ENCODE data around the gene CLDND2. TPM values are rescaled to one million over a fixed set of nuclear protein-coding genes. Genes with fewer than 3 reads are reported as not detected.
A peak's percentile ranks its signal among the peaks of the same experiment; 100 is the strongest.

CLDND2 gene
- total and polyA plus RNA-seq, 2 of the 8 experiments (the other 6 are each of a cell fraction or from before 2014, with no cell fraction given) = 0.21 to 0.56 TPM

DNA sequence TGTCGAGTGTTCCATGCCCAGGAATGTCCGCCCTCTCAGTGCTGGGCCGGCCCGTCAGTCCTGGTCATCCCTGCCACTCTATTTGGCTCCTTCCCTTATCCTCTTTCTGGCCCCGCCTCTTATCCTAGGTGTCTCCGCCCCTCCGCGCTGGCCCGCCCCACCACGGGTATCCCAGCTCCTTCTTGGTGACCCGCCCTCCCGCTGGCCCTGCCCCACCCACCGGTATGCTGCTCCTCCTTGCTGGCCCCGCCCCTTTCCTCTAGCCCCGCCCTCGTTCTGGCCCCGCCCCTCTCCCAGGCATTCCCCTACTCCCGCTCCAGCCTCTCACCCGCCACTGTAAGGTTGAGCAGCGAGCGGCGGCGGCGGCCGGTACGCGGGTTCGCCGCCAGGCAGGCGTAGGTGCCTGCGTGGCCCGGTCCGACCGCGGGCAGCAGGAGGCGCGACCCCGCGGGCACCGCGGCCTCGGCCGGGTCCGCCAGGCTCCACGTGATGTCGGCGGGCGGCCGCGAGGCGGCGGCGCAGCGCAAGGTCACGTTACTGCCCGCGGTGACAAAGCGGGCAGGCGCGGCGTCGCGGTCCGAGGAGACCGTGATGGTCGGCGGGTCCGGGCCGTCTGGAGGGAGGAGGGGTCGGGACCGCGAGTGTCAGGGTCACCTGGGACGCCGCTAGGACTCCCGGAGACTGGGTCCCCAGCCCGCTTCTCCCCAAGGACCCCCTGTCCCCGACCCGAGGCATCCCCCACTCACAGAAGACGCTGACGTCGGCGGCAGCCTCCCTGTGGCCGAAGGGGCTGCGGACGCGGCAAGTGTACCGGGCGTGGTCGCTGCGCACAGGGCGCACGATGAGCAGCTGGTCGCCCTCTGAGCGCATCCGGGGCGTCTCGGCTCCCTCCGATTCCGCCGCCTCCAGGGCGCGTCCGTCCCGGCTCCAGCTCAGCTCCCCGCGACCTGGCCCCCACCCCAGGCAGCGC is 28.8 kb downstream of the CLDND2 start (continued):
- no peak for TF ChIP-seq YY1 (IDR thresholded peaks at IDR 0.05; ENCODE audit: low read depth, low read length)
- no peak for TF ChIP-seq CBX5 (IDR thresholded peaks at IDR 0.05; ENCODE audit: low read depth, low read length)
- TF ChIP-seq, protein P1, sequence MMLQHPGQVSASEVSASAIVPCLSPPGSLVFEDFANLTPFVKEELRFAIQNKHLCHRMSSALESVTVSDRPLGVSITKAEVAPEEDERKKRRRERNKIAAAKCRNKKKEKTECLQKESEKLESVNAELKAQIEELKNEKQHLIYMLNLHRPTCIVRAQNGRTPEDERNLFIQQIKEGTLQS (IDR thresholded peaks at IDR 0.05; ENCODE audit: insufficient read depth, low read depth, low read length) = peak; percentile 46; the same call in 1 of the 2 replicates
- no peak for TF ChIP-seq SRF (IDR thresholded peaks at IDR 0.05; ENCODE audit: low read depth, low read length)
- TF ChIP-seq JUN (IDR thresholded peaks at IDR 0.05; ENCODE audit: low read depth, low read length) = no peak
- TF ChIP-seq HDAC2 (IDR thresholded peaks at IDR 0.05; ENCODE audit: borderline replicate concordance in 1 of 2, low read depth in 2 of 2, low read length in 2 of 2) = no peak
- TF ChIP-seq RFX5 (IDR thresholded peaks at IDR 0.05; ENCODE audit: borderline replicate concordance, low read depth, low read length) = no peak
- TF ChIP-seq NRF1 (IDR thresholded peaks at IDR 0.05; ENCODE audit: low read depth, low read length) = no peak
- peak in 1 of 2 experiments; percentile 45; a peak in 2 of 4 replicates for TF ChIP-seq RAD21 (IDR thresholded peaks at IDR 0.05 in 1 of 2, conservative IDR thresholded peaks at IDR 0.05 in 1 of 2; ENCODE audit: low read depth in 2 of 2, low read length in 2 of 2)
- no peak for TF ChIP-seq GABPA (IDR thresholded peaks at IDR 0.05; ENCODE audit: borderline replicate concordance, insufficient read depth, low read length)

All from H1 (cell line).